GM12878 (cell line): Measurements from ENCODE around the gene GBGT1. TPM values are rescaled to one million over a fixed set of nuclear protein-coding genes. Genes with fewer than 3 reads are reported as not detected.

Experiments
- ATAC-seq: fragments of 200-7000 bp; cut with Tn5 transposase; 3 replicates; pipeline ENCODE4 v1.9.1; 2020; ENCODE audit warnings: mild to moderate bottlenecking, moderate library complexity
- BruUV-seq: library from RNA; stranded (reverse); fragments of 400-500 nt; replicated peaks from 2 replicates; lab custom pipeline; 2021; lab: Mats Ljungman, UMichigan
- CTCF ChIA-PET: fragments of 300-600 bp; sonication (Branson Sonifier 250); formaldehyde crosslinking; extraction: SDS; loops from one replicate; lab custom pipeline; 2021; ENCODE audit warnings: inconsistent platforms; lab: Yijun Ruan, JAX
- POLR2A ChIA-PET: fragments of 350-600 bp; formaldehyde crosslinking; extraction: SDS; loops from one replicate; lab custom pipeline; 2021; ENCODE audit warnings: inconsistent platforms; lab: Charles Lee
- RAD21 ChIA-PET: fragments of 300-600 bp; sonication (Branson Sonifier 250); formaldehyde crosslinking; loops from one replicate; lab custom pipeline; 2023; ENCODE audit warnings: antibody characterized with exemption; ENCODE audit not compliant: unreplicated experiment; lab: Charles Lee
- SMC1A ChIA-PET: fragments of 300-600 bp; sonication (Branson Sonifier 250); formaldehyde crosslinking; loops from one replicate; lab custom pipeline; 2023; ENCODE audit not compliant: unreplicated experiment, uncharacterized antibody; lab: Charles Lee
- DNase-seq: peaks from one replicate; pipeline ENCODE4 v3.0.0-alpha.2; 2011; ENCODE audit warnings: low read depth, low spot score
- FAIRE-seq: peaks from 3 replicates; lab custom pipeline; 2011; peaks lifted over from hg19 to GRCh38; lab: Jason Lieb, UNC
- H2AFZ ChIP-seq: 2 replicates; pipeline ENCODE4 v1.6.0; 2011; ENCODE audit warnings: low read depth, low read length, control low read depth; ENCODE audit not compliant: control insufficient read depth
- H3K27ac ChIP-seq: 2 replicates; pipeline ENCODE4 v1.5.1; 2011; ENCODE audit warnings: control low read depth; ENCODE audit not compliant: control insufficient read depth, insufficient read depth
- H3K27me3 ChIP-seq, 2 experiments: replicated peaks in 1 of 2; 2 replicates each; pipeline versions ENCODE4 v1.6.0 to v1.6.1; 2011; ENCODE audit warnings: low read length in 1 of 2; ENCODE audit not compliant: control insufficient read depth in 2 of 2, insufficient read depth in 2 of 2
- H3K36me3 ChIP-seq, 2 experiments: 2 replicates each; pipeline ENCODE4 v1.5.1; 2011; ENCODE audit warnings: low read length in 1 of 2; ENCODE audit not compliant: control insufficient read depth in 2 of 2, insufficient read depth in 2 of 2
- H3K4me1 ChIP-seq: 2 replicates; pipeline ENCODE4 v1.6.1; 2011; ENCODE audit warnings: mild to moderate bottlenecking, low read length, moderate library complexity, mixed read lengths; ENCODE audit not compliant: control insufficient read depth, insufficient read depth
- H3K4me2 ChIP-seq: 2 replicates; pipeline ENCODE4 v1.6.0; 2011; ENCODE audit warnings: control low read depth; ENCODE audit not compliant: control insufficient read depth, insufficient read depth
- H3K4me3 ChIP-seq: fragments of 200-600 bp; sonication (generic); 2 replicates; pipeline ENCODE4 v1.5.1; 2016
- H3K79me2 ChIP-seq: 2 replicates; pipeline ENCODE4 v1.6.0; 2011; ENCODE audit warnings: low read length; ENCODE audit not compliant: control insufficient read depth, insufficient read depth
- H3K9ac ChIP-seq: 2 replicates; pipeline ENCODE4 v1.8.0; 2011; ENCODE audit warnings: low read length, control low read depth, mixed read lengths; ENCODE audit not compliant: control insufficient read depth, insufficient read depth
- H3K9me3 ChIP-seq: replicated peaks from 3 replicates; pipeline ENCODE4 v1.5.1; 2011; ENCODE audit warnings: mild to moderate bottlenecking, low read length; ENCODE audit not compliant: control insufficient read depth, insufficient read depth
- H4K20me1 ChIP-seq: 2 replicates; pipeline ENCODE4 v1.6.0; 2011; ENCODE audit not compliant: control insufficient read depth, insufficient read depth
- CEBPB ChIP-seq, 2 experiments: fragments of 150-350 bp in 1 of 2; IDR thresholded peaks; 2 replicates each; pipeline ENCODE4 v1.6.1; 2012 to 2014; ENCODE audit warnings: low read depth in 2 of 2, low read length in 2 of 2, borderline replicate concordance in 1 of 2, inconsistent platforms in 1 of 2
- CHD2 ChIP-seq: IDR thresholded peaks from 2 replicates; pipeline ENCODE4 v1.6.1; 2011; ENCODE audit warnings: low read depth, low read length, improper control_type of control experiment, borderline replicate concordance
- CTCF ChIP-seq, 3 experiments: IDR thresholded peaks in 2 of 3; conservative IDR thresholded peaks in 1 of 3; 2 replicates each; pipeline ENCODE4 v1.5.1; 2011; ENCODE audit warnings: low read depth in 3 of 3, low read length in 3 of 3, mild to moderate bottlenecking in 3 of 3, control low read depth in 2 of 3, moderate library complexity in 2 of 3, inconsistent platforms in 1 of 3, mixed read lengths in 1 of 3; ENCODE audit not compliant: control insufficient read depth in 2 of 3, insufficient read depth in 1 of 3; ENCODE audit errors: extremely low read depth in 1 of 3
- MXI1 ChIP-seq: fragments of 150-350 bp; IDR thresholded peaks from 2 replicates; pipeline ENCODE4 v1.6.1; 2011; ENCODE audit warnings: low read depth, mild to moderate bottlenecking, inconsistent platforms, low read length, improper control_type of control experiment
- PAX5 ChIP-seq: IDR thresholded peaks from 2 replicates; pipeline ENCODE4 v1.6.1; 2011; ENCODE audit warnings: low read depth, low read length, borderline replicate concordance
- RAD21 ChIP-seq: IDR thresholded peaks from 2 replicates; pipeline ENCODE4 v1.6.1; 2011; ENCODE audit warnings: mild to moderate bottlenecking, low read depth, low read length, moderate library complexity; ENCODE audit not compliant: insufficient read depth
- RFX5 ChIP-seq: IDR thresholded peaks from 2 replicates; pipeline ENCODE4 v1.6.1; 2011; ENCODE audit warnings: low read depth, low read length, improper control_type of control experiment
- SMC3 ChIP-seq: IDR thresholded peaks from 2 replicates; pipeline ENCODE4 v1.6.1; 2011; ENCODE audit warnings: low read length, improper control_type of control experiment, borderline replicate concordance
- TCF3 ChIP-seq: IDR thresholded peaks from 2 replicates; pipeline ENCODE4 v1.6.1; 2012; ENCODE audit warnings: low read depth, mild to moderate bottlenecking, low read length, borderline replicate concordance; ENCODE audit not compliant: insufficient read depth
- ZSCAN29 ChIP-seq: fragments of 450-650 bp; IDR thresholded peaks from 2 replicates; pipeline ENCODE4 v1.6.1; 2017; ENCODE audit warnings: mild to moderate bottlenecking, moderate library complexity
- WGBS: methylation state at CpG from one replicate; pipeline ENCODE4 v1.1.6; 2016; ENCODE audit warnings: low lambda C conversion rate; ENCODE audit not compliant: insufficient replicate concordance, insufficient coverage; ENCODE audit errors: missing lambda C conversion rate; 5-methylcytosine and 5-hydroxymethylcytosine counted together
- in situ Hi-C: fragments of 300-500 bp; cut with MboI; formaldehyde crosslinking; loops from 9 replicates; pipeline ENCODE4 v1.14.3; 2018; ENCODE audit warnings: mixed read lengths
- intact Hi-C: fragments of 100-400 bp; cut with micrococcal nuclease; formaldehyde crosslinking; loops from one replicate; pipeline ENCODE4 v1.14.2; 2022; ENCODE audit not compliant: unreplicated experiment
- polyA plus RNA-seq, 11 experiments: library from polyadenylated mRNA; depleted of rRNA in 4 of 11; unstranded in 6 of 11; stranded (reverse) in 5 of 11; fragments of >200 nt; fragmentation: Nextera tagmentation in 4 of 11; fragmentation: Illumina TruSeq in 1 of 11; extraction: Ambion mirVana in 4 of 11; extraction: Trizol in 1 of 11; gene quantifications; 1 replicate in 1 of 11; 2 replicates in 10 of 11; pipeline versions ENCODE4 v1.2.1 to v1.2.3, GENCODE V29; 2011 to 2016; ENCODE audit warnings: inconsistent platforms in 2 of 11, missing spikeins in 2 of 11, low read depth in 1 of 11
- total RNA-seq, 4 experiments: library from RNA; depleted of rRNA in 3 of 4; stranded (reverse); fragments of >200 nt in 3 of 4; fragmentation: Illumina TruSeq in 1 of 4; extraction: Trizol in 1 of 4; gene quantifications; 2 replicates each; pipeline versions ENCODE4 v1.2.1 to v1.2.3, GENCODE V29; 2013 to 2021
- TF ChIP-seq, protein P1 (sequence below): fragments of 450-650 bp; IDR thresholded peaks from 2 replicates; pipeline ENCODE4 v1.6.1; 2018; ENCODE audit warnings: mild to moderate bottlenecking, low read depth, moderate library complexity; ENCODE audit not compliant: partially characterized antibody

GBGT1 gene
- total and polyA plus RNA-seq, 10 of the 15 experiments (the other 5 are each of a cell fraction or from before 2014, with no cell fraction given) = 0.08 to 1.9 (median 0.49) TPM

DNA sequence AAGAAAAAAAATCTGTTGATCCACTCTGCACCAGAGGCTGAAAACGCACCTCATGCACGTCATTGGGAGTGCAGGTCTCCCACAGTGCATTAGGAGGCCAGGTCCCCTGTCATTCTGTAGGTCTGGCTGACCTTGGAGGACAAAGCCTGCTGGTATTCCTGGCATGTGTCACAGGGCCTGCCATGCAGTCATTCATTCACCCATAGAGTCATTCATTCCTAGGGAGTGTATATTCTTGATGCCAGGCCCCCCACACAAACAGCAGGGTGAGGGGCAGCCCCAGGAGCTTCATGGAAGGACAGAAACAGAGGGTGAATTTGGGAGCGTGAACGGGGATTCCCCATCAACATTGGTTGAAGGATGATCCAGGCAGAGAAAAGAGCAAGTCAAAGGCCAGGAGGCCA is 2.2 kb downstream of the GBGT1 start:
- no TSS peak for BruUV-seq
- ChIA-PET CTCF (interaction anchor here (1.1 to 1.4 kb wide), 3 partner anchors 14 to 210 kb away, joined by 3 to 5 read pairs (median 4); no protein-coding TSS in a partner anchor), SMC1A (no interaction called here), POLR2A (no interaction called here), RAD21 (no interaction called here)
- Histone ChIP-seq H3K27me3 (no peaks in the 10 kb centered on the region), H3K27ac (no peak overlapping the region), H3K36me3 (no peaks in the 10 kb centered on the region), H3K4me1 (peaks cover 3% of the 10 kb centered on the region), H4K20me1 (no peaks in the 10 kb centered on the region), H3K9ac (no peak overlapping the region), H3K9me3 (no peaks in the 10 kb centered on the region), H2AFZ (no peak overlapping the region), H3K4me3 (no peak overlapping the region), H3K79me2 (no peaks in the 10 kb centered on the region), H3K4me2 (no peak overlapping the region)
- no peak for TF ChIP-seq PAX5
- no peak for TF ChIP-seq TCF3
- TF ChIP-seq MXI1 = no peak
- TF ChIP-seq CEBPB (IDR thresholded peaks at IDR 0.05; ENCODE audit: borderline replicate concordance in 1 of 2, low read depth in 2 of 2, low read length in 2 of 2) = no peak
- no peak for TF ChIP-seq RFX5
- TF ChIP-seq CHD2 = no peak
- intact Hi-C loops = no loop called here
- ATAC-seq (no peak), DNase-seq (no peak), FAIRE-seq (no peak)
- 40% methylated on average over 4 of the region's 4 CpGs for WGBS
- in situ Hi-C loops = no loop called here

GRCh38 chr9:133160742-133161546 is 2.8 kb downstream of the GBGT1 start:
- Histone ChIP-seq H3K9ac (no peak overlapping the region), H3K36me3 (no peaks in the 10 kb centered on the region), H3K4me3 (no peak overlapping the region), H3K9me3 (no peaks in the 10 kb centered on the region), H3K27me3 (no peaks in the 10 kb centered on the region), H3K27ac (no peak overlapping the region), H3K4me2 (no peak overlapping the region), H4K20me1 (no peaks in the 10 kb centered on the region), H2AFZ (no peak overlapping the region), H3K4me1 (peaks cover 3% of the 10 kb centered on the region), H3K79me2 (no peaks in the 10 kb centered on the region)
- WGBS = 22% methylated on average over 8 of the region's 9 CpGs
- intact Hi-C loops (no loop called here), in situ Hi-C loops (no loop called here)
- FAIRE-seq (peak; percentile 97), DNase-seq (no peak), ATAC-seq (peak; percentile 90)
- CTCF ChIA-PET = interaction anchor here (1.1 to 1.5 kb wide), 5 partner anchors 12 to 210 kb away, joined by 3 to 5 read pairs (median 4); no protein-coding TSS in a partner anchor
- SMC1A ChIA-PET = no interaction called here
- POLR2A ChIA-PET = no interaction called here
- no TSS peak for BruUV-seq
- RAD21 ChIA-PET = no interaction called here
- TF ChIP-seq, protein P1, sequence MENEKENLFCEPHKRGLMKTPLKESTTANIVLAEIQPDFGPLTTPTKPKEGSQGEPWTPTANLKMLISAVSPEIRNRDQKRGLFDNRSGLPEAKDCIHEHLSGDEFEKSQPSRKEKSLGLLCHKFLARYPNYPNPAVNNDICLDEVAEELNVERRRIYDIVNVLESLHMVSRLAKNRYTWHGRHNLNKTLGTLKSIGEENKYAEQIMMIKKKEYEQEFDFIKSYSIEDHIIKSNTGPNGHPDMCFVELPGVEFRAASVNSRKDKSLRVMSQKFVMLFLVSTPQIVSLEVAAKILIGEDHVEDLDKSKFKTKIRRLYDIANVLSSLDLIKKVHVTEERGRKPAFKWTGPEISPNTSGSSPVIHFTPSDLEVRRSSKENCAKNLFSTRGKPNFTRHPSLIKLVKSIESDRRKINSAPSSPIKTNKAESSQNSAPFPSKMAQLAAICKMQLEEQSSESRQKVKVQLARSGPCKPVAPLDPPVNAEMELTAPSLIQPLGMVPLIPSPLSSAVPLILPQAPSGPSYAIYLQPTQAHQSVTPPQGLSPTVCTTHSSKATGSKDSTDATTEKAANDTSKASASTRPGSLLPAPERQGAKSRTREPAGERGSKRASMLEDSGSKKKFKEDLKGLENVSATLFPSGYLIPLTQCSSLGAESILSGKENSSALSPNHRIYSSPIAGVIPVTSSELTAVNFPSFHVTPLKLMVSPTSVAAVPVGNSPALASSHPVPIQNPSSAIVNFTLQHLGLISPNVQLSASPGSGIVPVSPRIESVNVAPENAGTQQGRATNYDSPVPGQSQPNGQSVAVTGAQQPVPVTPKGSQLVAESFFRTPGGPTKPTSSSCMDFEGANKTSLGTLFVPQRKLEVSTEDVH = no peak
- TF ChIP-seq ZSCAN29 = no peak
- TF ChIP-seq RAD21 = peak; percentile 37
- TF ChIP-seq CTCF (IDR thresholded peaks at IDR 0.05 in 2 of 3, conservative IDR thresholded peaks at IDR 0.05 in 1 of 3; ENCODE audit: control insufficient read depth in 2 of 3, extremely low read depth in 1 of 3, insufficient read depth in 1 of 3, low read depth in 3 of 3, low read length in 3 of 3) = peak; percentile 64 to 90 (median 83)
- peak; percentile 26; the same call in 1 of the 2 replicates for TF ChIP-seq SMC3
